ENCODE measurements around the gene KLHL36.

- TF ChIP-seq CTCF (IDR thresholded peaks at IDR 0.05) = no peak
- TF ChIP-seq POLR2A (IDR thresholded peaks at IDR 0.05) = no peak
These were observed 48.6 kb upstream of the KLHL36 start for GRCh38 chr16:84599521-84600202.

Data from lower leg skin (tissue), 3 donors.